Keratinocyte (primary cell): Measurements from ENCODE around the gene DDIT4. TPM values are rescaled to one million over a fixed set of nuclear protein-coding genes. Genes with fewer than 3 reads are reported as not detected.

Source experiments
- DNase-seq: peaks from one replicate; pipeline ENCODE4 v3.0.0-alpha.2; 2011; ENCODE audit warnings: low read depth, missing footprints, low spot score
- FAIRE-seq: peaks from 2 replicates; lab custom pipeline; 2011; peaks lifted over from hg19 to GRCh38; lab: Jason Lieb, UNC
- H2AFZ ChIP-seq: 2 replicates; pipeline ENCODE4 v1.6.0; 2012; ENCODE audit warnings: low read length, control low read depth, inconsistent platforms; ENCODE audit not compliant: control insufficient read depth
- H3K27ac ChIP-seq: 2 replicates; pipeline ENCODE4 v1.5.1; 2011; ENCODE audit warnings: low read length; ENCODE audit not compliant: control insufficient read depth, insufficient read depth
- H3K27me3 ChIP-seq: 3 replicates; pipeline ENCODE4 v1.6.0; 2011; ENCODE audit warnings: low read length; ENCODE audit not compliant: control insufficient read depth, insufficient read depth; ENCODE audit errors: extremely low read depth
- H3K36me3 ChIP-seq, 2 experiments: 2 replicates in 1 of 2; 3 replicates in 1 of 2; pipeline ENCODE4 v1.5.1; 2011; ENCODE audit warnings: low read length in 2 of 2, mild to moderate bottlenecking in 1 of 2; ENCODE audit not compliant: control insufficient read depth in 2 of 2, insufficient read depth in 2 of 2; ENCODE audit errors: extremely low read depth in 1 of 2
- H3K4me1 ChIP-seq: 3 replicates; pipeline ENCODE4 v1.5.1; 2011; ENCODE audit warnings: low read length; ENCODE audit not compliant: control insufficient read depth, insufficient read depth; ENCODE audit errors: extremely low read depth
- H3K4me2 ChIP-seq: 3 replicates; pipeline ENCODE4 v1.6.0; 2011; ENCODE audit warnings: low read depth, low read length; ENCODE audit not compliant: control insufficient read depth, insufficient read depth; ENCODE audit errors: extremely low read depth
- H3K4me3 ChIP-seq, 3 experiments: fragments of 200-600 bp in 1 of 3; sonication (generic) in 1 of 3; 2 replicates in 2 of 3; 3 replicates in 1 of 3; pipeline ENCODE4 v1.5.1; 2011 to 2016; ENCODE audit warnings: low read length in 3 of 3, mild to moderate bottlenecking in 3 of 3, control low read depth in 2 of 3, inconsistent platforms in 1 of 3, low read depth in 1 of 3, mixed read lengths in 1 of 3, mixed run types in 1 of 3, moderate library complexity in 1 of 3; ENCODE audit not compliant: control insufficient read depth in 2 of 3, insufficient read depth in 2 of 3; ENCODE audit errors: extremely low read depth in 1 of 3
- H3K79me2 ChIP-seq: 2 replicates; pipeline ENCODE4 v1.6.0; 2012; ENCODE audit warnings: low read length; ENCODE audit not compliant: control insufficient read depth, insufficient read depth
- H3K9ac ChIP-seq: 3 replicates; pipeline ENCODE4 v1.6.0; 2011; ENCODE audit warnings: low read length; ENCODE audit not compliant: control insufficient read depth, insufficient read depth; ENCODE audit errors: extremely low read depth
- H3K9me1 ChIP-seq: 3 replicates; pipeline ENCODE4 v1.6.0; 2011; ENCODE audit warnings: low read length; ENCODE audit not compliant: control insufficient read depth, insufficient read depth; ENCODE audit errors: extremely low read depth
- H3K9me3 ChIP-seq: 2 replicates; pipeline ENCODE4 v1.5.1; 2012; ENCODE audit warnings: low read depth, low read length; ENCODE audit not compliant: control insufficient read depth
- H4K20me1 ChIP-seq: 3 replicates; pipeline ENCODE4 v1.6.0; 2011; ENCODE audit warnings: low read length; ENCODE audit not compliant: control insufficient read depth, insufficient read depth; ENCODE audit errors: extremely low read depth
- EZH2 ChIP-seq: IDR thresholded peaks from one replicate; pipeline ENCODE4 v1.6.1; 2012; ENCODE audit warnings: inconsistent platforms, mild to moderate bottlenecking, low read length, moderate library complexity
- dilution Hi-C: fragments of 300-500 bp; cut with MboI; formaldehyde crosslinking; loops from one replicate; pipeline ENCODE4 v1.7.0; 2020; ENCODE audit warnings: low sequenced_read_pairs; ENCODE audit not compliant: extremely low pct_ligation_motif_present
- polyA plus RNA-seq, 5 experiments: library from polyadenylated mRNA; depleted of rRNA in 3 of 5; stranded (reverse) in 3 of 5; stranded (forward) in 1 of 5; unstranded in 1 of 5; fragments of >200 nt; gene quantifications; 1 replicate in 1 of 5; 2 replicates in 3 of 5; 3 replicates in 1 of 5; pipeline versions ENCODE4 v1.2.1 to v1.2.3, GENCODE V29; 2011 to 2012; ENCODE audit warnings: missing spikeins in 2 of 5, low read depth in 1 of 5, low replicate concordance in 1 of 5
- TF ChIP-seq, protein P1 (sequence below), 3 experiments: IDR thresholded peaks in 1 of 3; conservative IDR thresholded peaks in 1 of 3; optimal IDR thresholded peaks in 1 of 3; 2 replicates in 2 of 3; 3 replicates in 1 of 3; pipeline versions ENCODE3 to v1.5.1; 2011; ENCODE audit warnings: low read length in 3 of 3, mild to moderate bottlenecking in 3 of 3, moderate library complexity in 2 of 3, control low read depth in 1 of 3, inconsistent platforms in 1 of 3; ENCODE audit not compliant: insufficient read depth in 2 of 3; ENCODE audit errors: extremely low read depth in 1 of 3

Gene DDIT4
- polyA plus RNA-seq, 1 donor (not counting 4 experiments of a cell fraction or from before 2014, with no cell fraction given): 248 TPM

DNA sequence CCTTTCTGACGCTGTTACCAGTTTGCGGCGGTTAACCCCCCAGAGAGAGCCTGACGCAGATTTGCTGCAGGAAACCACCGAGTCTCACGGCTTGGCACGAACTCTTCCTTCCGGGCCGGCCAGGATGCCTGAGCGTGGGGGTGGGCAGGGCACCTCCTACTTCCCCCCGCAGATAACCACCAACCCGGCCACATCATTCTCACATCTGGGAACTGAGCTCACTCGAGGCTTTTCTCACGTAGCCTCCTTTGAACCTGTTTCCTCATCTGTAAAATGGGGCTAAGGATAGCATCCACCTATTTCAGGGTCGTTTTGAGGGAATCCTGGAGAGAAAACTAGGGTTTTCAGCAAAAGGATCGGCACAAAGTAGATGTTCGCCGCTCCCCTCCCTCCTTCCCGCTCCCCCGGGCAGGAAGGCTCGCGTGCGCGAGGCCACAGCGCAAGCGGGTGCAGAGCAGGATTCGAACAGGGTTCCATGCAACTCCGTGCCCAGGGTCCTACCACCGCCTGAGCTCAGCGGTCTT is 23.6 kb downstream of the DDIT4 start:
- Histone ChIP-seq H3K9me1 (no peaks in the 10 kb centered on the region), H4K20me1 (no peaks in the 10 kb centered on the region), H3K27me3 (no peaks in the 10 kb centered on the region), H3K4me3 (peak overlapping the region; percentile 44 to 73 (median 63)), H3K27ac (peak overlapping the region; percentile 88), H2AFZ (peak overlapping the region; percentile 57), H3K79me2 (no peaks in the 10 kb centered on the region), H3K9ac (peak overlapping the region; percentile 83), H3K36me3 (no peaks in the 10 kb centered on the region), H3K4me1 (peaks cover 28% of the 10 kb centered on the region), H3K4me2 (peak overlapping the region; percentile 80), H3K9me3 (no peaks in the 10 kb centered on the region)
- DNase-seq (no peak), FAIRE-seq (no peak)
- dilution Hi-C loops: no loop called here
- no peak for TF ChIP-seq EZH2
- TF ChIP-seq, protein P1, sequence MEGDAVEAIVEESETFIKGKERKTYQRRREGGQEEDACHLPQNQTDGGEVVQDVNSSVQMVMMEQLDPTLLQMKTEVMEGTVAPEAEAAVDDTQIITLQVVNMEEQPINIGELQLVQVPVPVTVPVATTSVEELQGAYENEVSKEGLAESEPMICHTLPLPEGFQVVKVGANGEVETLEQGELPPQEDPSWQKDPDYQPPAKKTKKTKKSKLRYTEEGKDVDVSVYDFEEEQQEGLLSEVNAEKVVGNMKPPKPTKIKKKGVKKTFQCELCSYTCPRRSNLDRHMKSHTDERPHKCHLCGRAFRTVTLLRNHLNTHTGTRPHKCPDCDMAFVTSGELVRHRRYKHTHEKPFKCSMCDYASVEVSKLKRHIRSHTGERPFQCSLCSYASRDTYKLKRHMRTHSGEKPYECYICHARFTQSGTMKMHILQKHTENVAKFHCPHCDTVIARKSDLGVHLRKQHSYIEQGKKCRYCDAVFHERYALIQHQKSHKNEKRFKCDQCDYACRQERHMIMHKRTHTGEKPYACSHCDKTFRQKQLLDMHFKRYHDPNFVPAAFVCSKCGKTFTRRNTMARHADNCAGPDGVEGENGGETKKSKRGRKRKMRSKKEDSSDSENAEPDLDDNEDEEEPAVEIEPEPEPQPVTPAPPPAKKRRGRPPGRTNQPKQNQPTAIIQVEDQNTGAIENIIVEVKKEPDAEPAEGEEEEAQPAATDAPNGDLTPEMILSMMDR (optimal IDR thresholded peaks at IDR 0.05 in 1 of 3, IDR thresholded peaks at IDR 0.05 in 1 of 3, conservative IDR thresholded peaks at IDR 0.05 in 1 of 3; ENCODE audit: extremely low read depth in 1 of 3, insufficient read depth in 2 of 3, low read length in 3 of 3): no peak

DNA sequence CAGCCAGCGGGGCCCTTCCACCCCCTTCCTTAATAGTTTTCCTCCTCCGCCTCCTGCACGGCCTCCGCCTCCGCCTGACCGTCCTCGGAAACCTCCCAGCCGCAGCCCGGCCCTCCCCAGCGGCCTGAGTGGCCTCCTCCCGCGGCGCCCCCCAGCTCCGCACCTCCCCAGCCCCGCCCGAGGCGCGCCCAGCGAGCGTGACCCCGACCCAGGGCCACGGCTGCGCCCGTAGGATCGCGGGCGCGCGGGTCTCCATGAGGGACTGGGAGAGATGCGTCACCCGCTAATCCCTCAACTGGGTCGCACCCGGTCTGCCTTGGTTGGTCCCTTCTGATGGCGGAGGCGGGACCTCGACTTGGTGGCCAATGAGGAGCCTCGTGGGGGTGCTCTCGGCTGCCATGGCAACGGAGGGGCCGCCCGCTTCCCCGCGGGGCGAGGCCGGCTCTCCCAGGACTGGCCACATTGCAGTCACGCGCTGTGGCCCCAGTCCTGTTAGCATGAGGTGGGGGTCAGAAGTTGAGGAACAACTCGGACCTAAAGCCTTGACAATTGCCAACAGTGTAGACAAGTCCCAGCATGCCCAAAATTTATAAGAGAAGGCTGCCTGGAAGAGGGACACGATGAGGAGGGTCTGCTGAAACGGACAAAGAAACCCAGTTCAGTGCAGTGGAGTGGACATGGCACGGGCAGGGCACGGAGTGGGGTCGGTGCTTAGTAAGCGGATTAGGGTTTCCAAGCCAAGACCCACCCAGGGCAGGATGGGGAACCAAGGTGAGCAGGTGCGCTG is 24.3 kb downstream of the DDIT4 start:
- Histone ChIP-seq H3K79me2 (no peaks in the 10 kb centered on the region), H3K4me2 (peak overlapping the region; percentile 80), H3K27me3 (no peaks in the 10 kb centered on the region), H3K9ac (peak overlapping the region; percentile 83), H2AFZ (peak overlapping the region; percentile 57), H3K36me3 (no peaks in the 10 kb centered on the region), H3K9me3 (no peaks in the 10 kb centered on the region), H3K27ac (peak overlapping the region; percentile 88), H3K4me3 (peak overlapping the region; percentile 44 to 73 (median 63)), H4K20me1 (no peaks in the 10 kb centered on the region), H3K4me1 (peaks cover 22% of the 10 kb centered on the region), H3K9me1 (no peaks in the 10 kb centered on the region)
- dilution Hi-C loops: no loop called here
- FAIRE-seq (no peak), DNase-seq (no peak)
- TF ChIP-seq EZH2: no peak
- TF ChIP-seq, protein P1 (optimal IDR thresholded peaks at IDR 0.05 in 1 of 3, IDR thresholded peaks at IDR 0.05 in 1 of 3, conservative IDR thresholded peaks at IDR 0.05 in 1 of 3; ENCODE audit: extremely low read depth in 1 of 3, insufficient read depth in 2 of 3, low read length in 3 of 3): no peak
